Neuronal stem cell (in vitro differentiated cells): ENCODE measurements around the gene TBX2.

ENCODE experiments used
- DNase-seq: peaks from one replicate; pipeline ENCODE4 v3.0.0-alpha.2; 2013; ENCODE audit warnings: low spot score
- H2AFZ ChIP-seq: one replicate; pipeline ENCODE4 v1.6.1; 2013; ENCODE audit warnings: mild to moderate bottlenecking, low read length, inconsistent platforms
- H2AK5ac ChIP-seq: 2 replicates; pipeline ENCODE4 v1.6.1; 2013; ENCODE audit warnings: low read depth, mild to moderate bottlenecking, inconsistent platforms, low read length, moderate library complexity, mixed read lengths
- H2BK120ac ChIP-seq: 2 replicates; pipeline ENCODE4 v1.6.1; 2013; ENCODE audit warnings: low read depth, mild to moderate bottlenecking, inconsistent platforms, low read length, moderate library complexity, mixed read lengths
- H2BK12ac ChIP-seq: one replicate; pipeline ENCODE4 v1.6.1; 2013; ENCODE audit warnings: low read length, inconsistent platforms
- H2BK15ac ChIP-seq: 2 replicates; pipeline ENCODE4 v1.6.1; 2013; ENCODE audit warnings: mild to moderate bottlenecking, low read length, inconsistent platforms, mixed read lengths
- H2BK5ac ChIP-seq: one replicate; pipeline ENCODE4 v1.6.1; 2013; ENCODE audit warnings: inconsistent platforms, mild to moderate bottlenecking, low read length, moderate library complexity
- H3K14ac ChIP-seq: one replicate; pipeline ENCODE4 v1.6.1; 2013; ENCODE audit warnings: low read length, inconsistent platforms
- H3K18ac ChIP-seq: 2 replicates; pipeline ENCODE4 v1.6.1; 2013; ENCODE audit warnings: low read length, inconsistent platforms
- H3K23ac ChIP-seq: 2 replicates; pipeline ENCODE4 v1.6.1; 2013; ENCODE audit warnings: low read depth, mild to moderate bottlenecking, mixed read lengths, low read length, inconsistent platforms; ENCODE audit not compliant: poor library complexity
- H3K27ac ChIP-seq: replicated peaks from 3 replicates; pipeline ENCODE4 v1.5.1; 2013; ENCODE audit warnings: low read length, inconsistent platforms
- H3K27me3 ChIP-seq, 3 experiments: 2 replicates each; pipeline ENCODE4 v1.6.1; 2013; ENCODE audit warnings: low read length in 3 of 3, mild to moderate bottlenecking in 2 of 3, inconsistent platforms in 1 of 3, low read depth in 1 of 3, mixed read lengths in 1 of 3, moderate library complexity in 1 of 3; ENCODE audit not compliant: control insufficient read depth in 3 of 3, insufficient read depth in 3 of 3
- H3K36me3 ChIP-seq, 2 donors: replicated peaks in 1 of 2; 2 replicates each; pipeline ENCODE4 v1.6.1; 2013; ENCODE audit warnings: low read length in 2 of 2; ENCODE audit not compliant: control insufficient read depth in 2 of 2, insufficient read depth in 2 of 2
- H3K4ac ChIP-seq: 2 replicates; pipeline ENCODE4 v1.6.1; 2013; ENCODE audit warnings: inconsistent platforms, mild to moderate bottlenecking, low read length, moderate library complexity
- H3K4me1 ChIP-seq, 2 donors: 1 replicate in 1 of 2; 2 replicates in 1 of 2; pipeline ENCODE4 v1.6.1; 2013; ENCODE audit warnings: low read length in 2 of 2, low read depth in 1 of 2; ENCODE audit not compliant: control insufficient read depth in 2 of 2, insufficient read depth in 1 of 2
- H3K4me2 ChIP-seq: one replicate; pipeline ENCODE4 v1.6.1; 2013; ENCODE audit warnings: mild to moderate bottlenecking, low read length, inconsistent platforms; ENCODE audit not compliant: insufficient read depth, poor library complexity, severe bottlenecking
- H3K4me3 ChIP-seq, 2 donors: 2 replicates each; pipeline ENCODE4 v1.5.1; 2013; ENCODE audit warnings: low read length in 2 of 2, mild to moderate bottlenecking in 2 of 2, inconsistent platforms in 1 of 2, moderate library complexity in 1 of 2
- H3K79me1 ChIP-seq: one replicate; pipeline ENCODE4 v1.6.1; 2013; ENCODE audit warnings: low read depth, mild to moderate bottlenecking, inconsistent platforms, low read length, moderate library complexity
- H3K9ac ChIP-seq: one replicate; pipeline ENCODE4 v1.6.1; 2013; ENCODE audit warnings: mild to moderate bottlenecking, low read depth, low read length, inconsistent platforms; ENCODE audit not compliant: poor library complexity
- H3K9me3 ChIP-seq, 2 donors: replicated peaks in 1 of 2; 2 replicates each; pipeline versions ENCODE3 to v1.6.1; 2013; ENCODE audit warnings: low read length in 2 of 2, mild to moderate bottlenecking in 2 of 2, inconsistent platforms in 1 of 2, low read depth in 1 of 2, mixed read lengths in 1 of 2, moderate library complexity in 1 of 2; ENCODE audit not compliant: control insufficient read depth in 2 of 2, insufficient read depth in 1 of 2
- H4K8ac ChIP-seq: one replicate; pipeline ENCODE4 v1.6.1; 2013; ENCODE audit warnings: low read depth, mild to moderate bottlenecking, inconsistent platforms, low read length, moderate library complexity
- H4K91ac ChIP-seq: one replicate; pipeline ENCODE4 v1.6.1; 2013; ENCODE audit warnings: low read length, low read depth, mild to moderate bottlenecking, inconsistent platforms; ENCODE audit not compliant: poor library complexity
- WGBS, 2 donors: extraction: QIAGEN DNeasy Blood & Tissue Kit; methylation state at CpG; one replicate each; pipeline ENCODE4 v1.1.7; 2013; ENCODE audit warnings: missing lambda C conversion rate in 2 of 2, mixed read lengths in 1 of 2; ENCODE audit not compliant: insufficient read length in 2 of 2, insufficient replicate concordance in 1 of 2; ENCODE audit errors: extremely low coverage in 2 of 2; 5-methylcytosine and 5-hydroxymethylcytosine counted together

TBX2 gene

GRCh38 chr17:61453566-61454380 is 54.1 kb downstream of the TBX2 start:
- DNase-seq: no peak
- Histone ChIP-seq H2AK5ac (no peak overlapping the region), H3K27me3 (peaks cover 63 to 99% (median 81%) of the 10 kb centered on the region in 3 experiments), H3K23ac (no peak overlapping the region), H2AFZ (peak overlapping the region; percentile 80), H4K8ac (no peak overlapping the region), H3K18ac (no peak overlapping the region), H3K9me3 (peaks cover 3 to 18% of the 10 kb centered on the region in 2 donors), H3K79me1 (no peaks in the 10 kb centered on the region), H2BK12ac (no peak overlapping the region), H3K9ac (no peak overlapping the region), H3K4me3 (no peak overlapping the region), H3K14ac (no peak overlapping the region), H3K27ac (no peak overlapping the region), H3K36me3 (no peaks in the 10 kb centered on the region), H2BK15ac (no peak overlapping the region), H3K4ac (no peak overlapping the region), H2BK5ac (no peak overlapping the region), H3K4me1 (peaks cover 5 to 7% of the 10 kb centered on the region in 2 donors), H3K4me2 (no peak overlapping the region), H4K91ac (no peak overlapping the region), H2BK120ac (no peak overlapping the region)
- WGBS, 2 donors: no CpG with 5 or more reads among the region's 17 CpGs

DNA sequence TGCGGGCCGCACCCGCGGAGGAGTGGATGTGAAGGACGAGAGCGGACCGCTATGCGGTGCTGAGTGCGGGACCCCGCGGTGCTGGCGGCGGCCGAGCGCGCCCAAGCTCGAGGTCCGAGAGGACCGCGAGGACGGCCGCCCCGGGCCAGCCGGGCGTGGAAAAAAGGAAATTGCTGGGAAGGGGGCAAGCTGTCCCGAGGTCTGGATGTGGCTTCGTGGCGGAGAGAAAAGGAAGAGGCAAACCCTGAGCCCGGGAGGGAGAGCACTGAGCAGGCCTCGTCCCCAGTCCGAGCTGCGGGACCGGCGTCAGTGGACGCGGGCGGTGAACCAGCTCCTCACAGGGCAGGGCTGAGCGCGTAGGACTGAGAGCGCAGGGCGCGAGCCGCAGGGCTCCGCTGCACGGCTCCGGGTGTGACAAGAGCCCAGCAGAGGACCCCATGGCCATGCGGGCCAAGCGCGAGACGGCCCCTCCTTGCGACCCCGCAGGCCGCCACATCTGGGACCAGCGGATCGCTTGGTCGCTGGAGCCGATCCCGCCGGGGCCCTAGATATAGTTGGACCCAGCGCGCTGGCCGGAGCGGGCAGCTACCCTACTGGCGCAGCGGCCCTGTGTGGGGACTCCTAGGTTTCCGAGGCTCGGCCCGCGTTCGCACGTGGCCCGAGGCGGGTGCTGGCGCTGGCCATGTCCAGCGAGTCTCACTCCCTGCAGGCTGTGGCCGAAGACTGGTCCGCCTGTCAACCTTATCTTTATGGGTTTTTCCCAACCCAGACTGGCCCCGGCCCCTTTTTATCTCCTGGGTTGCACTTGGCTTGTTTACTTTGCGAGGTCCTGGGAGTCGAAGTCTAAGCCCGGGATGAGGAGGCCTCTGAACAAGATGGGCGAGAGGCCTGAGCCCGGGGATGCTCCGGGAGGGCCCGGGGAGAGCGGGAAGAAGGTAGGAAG is 55.0 kb downstream of the TBX2 start:
- Histone ChIP-seq H3K14ac (no peak overlapping the region), H2AK5ac (peak overlapping the region; percentile 60), H3K4ac (no peak overlapping the region), H2BK15ac (no peak overlapping the region), H3K79me1 (no peaks in the 10 kb centered on the region), H3K9ac (no peak overlapping the region), H2BK12ac (no peak overlapping the region), H3K23ac (peak overlapping the region; percentile 59), H3K4me2 (peak overlapping the region; percentile 36), H2BK5ac (no peak overlapping the region), H2BK120ac (no peak overlapping the region), H3K9me3 (peaks cover 3 to 18% of the 10 kb centered on the region in 2 donors), H3K18ac (peak overlapping the region; percentile 36), H4K8ac (no peak overlapping the region), H3K27ac (no peak overlapping the region), H3K4me3 (no peak overlapping the region), H2AFZ (peak overlapping the region; percentile 80), H3K27me3 (peaks cover 68 to 100% (median 89%) of the 10 kb centered on the region in 3 experiments), H3K36me3 (no peaks in the 10 kb centered on the region), H4K91ac (no peak overlapping the region), H3K4me1 (peaks cover 5 to 7% of the 10 kb centered on the region in 2 donors)
- WGBS, 2 donors: no CpG with 5 or more reads among the region's 86 CpGs
- DNase-seq: no peak

DNA sequence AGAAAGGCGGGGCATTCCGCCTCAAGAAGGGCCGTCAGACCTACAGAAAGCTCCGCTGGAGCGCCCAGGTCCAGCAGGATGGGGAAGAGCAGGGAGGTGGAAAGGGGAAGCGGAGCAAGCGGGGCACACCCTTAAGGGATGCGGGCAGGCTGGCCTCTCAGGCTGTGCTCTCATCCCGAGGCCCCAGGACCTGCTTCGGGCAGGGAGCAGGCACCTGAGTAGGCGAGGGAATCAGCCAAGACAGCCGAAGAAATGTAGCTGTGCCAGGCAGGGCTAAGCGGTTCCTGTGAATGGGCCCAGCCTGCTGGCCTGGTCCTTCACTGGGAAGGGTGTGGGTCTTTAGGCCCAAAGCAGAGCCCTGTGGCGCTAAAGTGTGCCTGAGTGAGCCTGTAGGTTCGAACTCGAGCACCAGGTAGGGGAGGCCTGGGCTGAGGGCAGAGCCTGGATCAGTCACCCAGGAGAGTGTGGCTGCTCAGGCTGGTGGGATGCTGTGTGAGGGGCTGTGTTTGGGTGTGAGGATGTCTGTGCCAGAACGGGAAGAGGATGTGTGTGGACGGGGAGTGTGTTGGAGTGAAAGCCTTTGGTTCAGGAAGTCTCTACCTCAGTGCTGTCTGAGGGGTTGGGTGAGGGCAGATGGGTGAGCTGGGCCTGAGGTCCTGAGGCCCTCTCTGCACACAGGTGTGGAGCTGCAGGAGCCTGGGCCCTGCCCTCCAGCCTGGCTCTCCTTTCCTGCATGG is 55.8 kb downstream of the TBX2 start:
- H4K8ac ChIP-seq: no peak overlapping the region
- peak overlapping the region; percentile 60 for H2AK5ac ChIP-seq
- peak overlapping the region; percentile 33 for H3K9ac ChIP-seq
- no peak overlapping the region for H4K91ac ChIP-seq
- no peak for DNase-seq
- H3K4me1 ChIP-seq: peaks cover 5 to 7% of the 10 kb centered on the region in 2 donors
- no peaks in the 10 kb centered on the region for H3K79me1 ChIP-seq
- H3K4me2 ChIP-seq: no peak overlapping the region
- H3K4me3 ChIP-seq: no peak overlapping the region
- H2BK5ac ChIP-seq: no peak overlapping the region
- H2BK15ac ChIP-seq: no peak overlapping the region
- peaks cover 6 to 26% of the 10 kb centered on the region in 2 donors for H3K9me3 ChIP-seq
- H2BK120ac ChIP-seq: no peak overlapping the region
- H3K23ac ChIP-seq: peak overlapping the region; percentile 59
- H3K27me3 ChIP-seq: peaks cover 75 to 100% (median 92%) of the 10 kb centered on the region in 3 experiments
- H2AFZ ChIP-seq: peak overlapping the region; percentile 80
- H3K27ac ChIP-seq: no peak overlapping the region
- peak overlapping the region; percentile 68 for H3K18ac ChIP-seq
- no peaks in the 10 kb centered on the region for H3K36me3 ChIP-seq
- no peak overlapping the region for H3K4ac ChIP-seq
- no CpG with 5 or more reads among the region's 18 CpGs for WGBS, 2 donors
- peak overlapping the region; percentile 50 for H3K14ac ChIP-seq
- peak overlapping the region; percentile 66 for H2BK12ac ChIP-seq
